Keratinocyte (primary cell): ENCODE results near the gene MPP2. TPM values are rescaled to one million over a fixed set of nuclear protein-coding genes. Genes with fewer than 3 reads are reported as not detected.

Experiments used
- DNase-seq: peaks from one replicate; pipeline ENCODE4 v3.0.0-alpha.2; 2011; ENCODE audit warnings: low read depth, missing footprints, low spot score
- FAIRE-seq: peaks from 2 replicates; lab custom pipeline; 2011; peaks lifted over from hg19 to GRCh38; lab: Jason Lieb, UNC
- H2AFZ ChIP-seq: 2 replicates; pipeline ENCODE4 v1.6.0; 2012; ENCODE audit warnings: low read length, control low read depth, inconsistent platforms; ENCODE audit not compliant: control insufficient read depth
- H3K27ac ChIP-seq: 2 replicates; pipeline ENCODE4 v1.5.1; 2011; ENCODE audit warnings: low read length; ENCODE audit not compliant: control insufficient read depth, insufficient read depth
- H3K27me3 ChIP-seq: 3 replicates; pipeline ENCODE4 v1.6.0; 2011; ENCODE audit warnings: low read length; ENCODE audit not compliant: control insufficient read depth, insufficient read depth; ENCODE audit errors: extremely low read depth
- H3K36me3 ChIP-seq, 2 experiments: 2 replicates in 1 of 2; 3 replicates in 1 of 2; pipeline ENCODE4 v1.5.1; 2011; ENCODE audit warnings: low read length in 2 of 2, mild to moderate bottlenecking in 1 of 2; ENCODE audit not compliant: control insufficient read depth in 2 of 2, insufficient read depth in 2 of 2; ENCODE audit errors: extremely low read depth in 1 of 2
- H3K4me1 ChIP-seq: 3 replicates; pipeline ENCODE4 v1.5.1; 2011; ENCODE audit warnings: low read length; ENCODE audit not compliant: control insufficient read depth, insufficient read depth; ENCODE audit errors: extremely low read depth
- H3K4me2 ChIP-seq: 3 replicates; pipeline ENCODE4 v1.6.0; 2011; ENCODE audit warnings: low read depth, low read length; ENCODE audit not compliant: control insufficient read depth, insufficient read depth; ENCODE audit errors: extremely low read depth
- H3K4me3 ChIP-seq, 3 experiments: fragments of 200-600 bp in 1 of 3; sonication (generic) in 1 of 3; 2 replicates in 2 of 3; 3 replicates in 1 of 3; pipeline ENCODE4 v1.5.1; 2011 to 2016; ENCODE audit warnings: low read length in 3 of 3, mild to moderate bottlenecking in 3 of 3, control low read depth in 2 of 3, inconsistent platforms in 1 of 3, low read depth in 1 of 3, mixed read lengths in 1 of 3, mixed run types in 1 of 3, moderate library complexity in 1 of 3; ENCODE audit not compliant: control insufficient read depth in 2 of 3, insufficient read depth in 2 of 3; ENCODE audit errors: extremely low read depth in 1 of 3
- H3K79me2 ChIP-seq: 2 replicates; pipeline ENCODE4 v1.6.0; 2012; ENCODE audit warnings: low read length; ENCODE audit not compliant: control insufficient read depth, insufficient read depth
- H3K9ac ChIP-seq: 3 replicates; pipeline ENCODE4 v1.6.0; 2011; ENCODE audit warnings: low read length; ENCODE audit not compliant: control insufficient read depth, insufficient read depth; ENCODE audit errors: extremely low read depth
- H3K9me1 ChIP-seq: 3 replicates; pipeline ENCODE4 v1.6.0; 2011; ENCODE audit warnings: low read length; ENCODE audit not compliant: control insufficient read depth, insufficient read depth; ENCODE audit errors: extremely low read depth
- H3K9me3 ChIP-seq: 2 replicates; pipeline ENCODE4 v1.5.1; 2012; ENCODE audit warnings: low read depth, low read length; ENCODE audit not compliant: control insufficient read depth
- H4K20me1 ChIP-seq: 3 replicates; pipeline ENCODE4 v1.6.0; 2011; ENCODE audit warnings: low read length; ENCODE audit not compliant: control insufficient read depth, insufficient read depth; ENCODE audit errors: extremely low read depth
- CTCF ChIP-seq, 3 experiments: IDR thresholded peaks in 1 of 3; conservative IDR thresholded peaks in 1 of 3; optimal IDR thresholded peaks in 1 of 3; 2 replicates in 2 of 3; 3 replicates in 1 of 3; pipeline versions ENCODE3 to v1.5.1; 2011; ENCODE audit warnings: low read length in 3 of 3, mild to moderate bottlenecking in 3 of 3, moderate library complexity in 2 of 3, control low read depth in 1 of 3, inconsistent platforms in 1 of 3; ENCODE audit not compliant: insufficient read depth in 2 of 3; ENCODE audit errors: extremely low read depth in 1 of 3
- EZH2 ChIP-seq: IDR thresholded peaks from one replicate; pipeline ENCODE4 v1.6.1; 2012; ENCODE audit warnings: inconsistent platforms, mild to moderate bottlenecking, low read length, moderate library complexity
- dilution Hi-C: fragments of 300-500 bp; cut with MboI; formaldehyde crosslinking; loops from one replicate; pipeline ENCODE4 v1.7.0; 2020; ENCODE audit warnings: low sequenced_read_pairs; ENCODE audit not compliant: extremely low pct_ligation_motif_present
- polyA plus RNA-seq, 5 experiments: library from polyadenylated mRNA; depleted of rRNA in 3 of 5; stranded (reverse) in 3 of 5; stranded (forward) in 1 of 5; unstranded in 1 of 5; fragments of >200 nt; gene quantifications; 1 replicate in 1 of 5; 2 replicates in 3 of 5; 3 replicates in 1 of 5; pipeline versions ENCODE4 v1.2.1 to v1.2.3, GENCODE V29; 2011 to 2012; ENCODE audit warnings: missing spikeins in 2 of 5, low read depth in 1 of 5, low replicate concordance in 1 of 5

MPP2 gene
- polyA plus RNA-seq, 1 donor (not counting 4 experiments of a cell fraction or from before 2014, with no cell fraction given): 0.12 TPM

DNA sequence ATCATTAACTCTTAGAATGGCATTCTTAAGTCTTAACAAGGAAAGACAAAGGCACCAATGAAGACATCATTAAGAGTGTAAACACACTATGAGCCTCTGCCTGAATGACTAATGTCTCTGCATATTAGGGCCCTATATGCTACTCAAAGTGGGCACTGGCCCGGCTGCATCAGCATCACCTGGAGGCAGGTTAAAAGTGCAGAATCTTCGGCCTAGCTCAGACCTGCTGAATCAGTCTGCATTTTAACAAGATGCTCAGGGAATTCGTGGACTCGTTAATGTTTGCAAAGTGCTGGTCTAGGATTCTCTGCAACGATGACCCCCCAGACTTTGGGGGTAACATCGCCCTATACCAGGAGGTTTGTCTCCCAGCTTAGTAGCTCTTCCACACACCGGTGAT, 81.1 kb downstream of the MPP2 start:
- Histone ChIP-seq H3K36me3 (peaks cover 15 to 30% of the 10 kb centered on the region in 2 experiments), H3K27me3 (no peaks in the 10 kb centered on the region), H4K20me1 (no peaks in the 10 kb centered on the region), H3K9me1 (no peaks in the 10 kb centered on the region), H2AFZ (no peak overlapping the region), H3K4me2 (no peak overlapping the region), H3K27ac (no peak overlapping the region), H3K4me3 (no peak overlapping the region), H3K9me3 (no peaks in the 10 kb centered on the region), H3K9ac (no peak overlapping the region), H3K4me1 (peaks cover 4% of the 10 kb centered on the region), H3K79me2 (no peaks in the 10 kb centered on the region)
- DNase-seq: no peak
- dilution Hi-C loops: no loop called here
- no peak for FAIRE-seq
- TF ChIP-seq EZH2 (no peak), CTCF (optimal IDR thresholded peaks at IDR 0.05 in 1 of 3, IDR thresholded peaks at IDR 0.05 in 1 of 3, conservative IDR thresholded peaks at IDR 0.05 in 1 of 3; ENCODE audit: extremely low read depth in 1 of 3, insufficient read depth in 2 of 3, low read length in 3 of 3) (no peak)

DNA sequence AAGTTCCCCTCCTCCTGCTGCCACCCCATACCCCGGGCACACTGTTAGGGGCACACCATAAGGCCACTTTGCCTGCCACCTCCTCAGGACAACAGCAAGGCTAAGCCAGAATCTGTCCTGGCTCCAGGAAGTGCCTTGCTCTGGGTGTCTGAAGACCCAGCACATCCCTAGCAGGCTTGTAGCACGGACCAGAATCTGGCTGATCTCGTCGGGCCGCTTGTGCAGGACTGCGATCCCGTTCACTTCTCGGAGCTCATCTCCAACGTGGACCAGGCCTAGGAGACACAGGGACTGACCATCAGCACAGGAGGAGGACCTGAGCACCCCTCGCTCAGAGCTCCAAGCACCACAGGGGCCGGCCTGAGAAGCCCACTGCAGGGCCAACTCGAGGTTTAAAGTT, 81.8 kb downstream of the MPP2 start:
- TF ChIP-seq CTCF (optimal IDR thresholded peaks at IDR 0.05 in 1 of 3, IDR thresholded peaks at IDR 0.05 in 1 of 3, conservative IDR thresholded peaks at IDR 0.05 in 1 of 3; ENCODE audit: extremely low read depth in 1 of 3, insufficient read depth in 2 of 3, low read length in 3 of 3) (no peak), EZH2 (no peak)
- Histone ChIP-seq H3K27me3 (no peaks in the 10 kb centered on the region), H3K9ac (no peak overlapping the region), H3K9me1 (no peaks in the 10 kb centered on the region), H3K4me3 (no peak overlapping the region), H4K20me1 (no peaks in the 10 kb centered on the region), H3K79me2 (no peaks in the 10 kb centered on the region), H3K4me1 (peaks cover 4% of the 10 kb centered on the region), H2AFZ (no peak overlapping the region), H3K4me2 (no peak overlapping the region), H3K9me3 (no peaks in the 10 kb centered on the region), H3K36me3 (peaks cover 11 to 30% of the 10 kb centered on the region in 2 experiments), H3K27ac (no peak overlapping the region)
- no peak for DNase-seq
- FAIRE-seq: no peak
- dilution Hi-C loops: no loop called here

Other genes starting within 250 kb of the MPP2 start
- 0.05 to 0.10 TPM (median 0.08 TPM) in 3 replicates for gene MEOX1, start 245.6 kb downstream of the MPP2 start, polyA plus RNA-seq
- gene SOST, start 148.7 kb downstream of the MPP2 start, polyA plus RNA-seq: 0.02 to 0.04 TPM in 2 of 3 replicates, not detected in the other
- 39.2 to 45.2 TPM (median 44.1 TPM) in 3 replicates for gene DUSP3, start 128.6 kb downstream of the MPP2 start, polyA plus RNA-seq
- gene CFAP97D1, start 127.1 kb downstream of the MPP2 start, polyA plus RNA-seq: 0.01 TPM in 1 of 3 replicates, not detected in the others
- gene MPP3, start 74.4 kb downstream of the MPP2 start, polyA plus RNA-seq: 6.5 to 7.4 TPM (median 7.0 TPM) in 3 replicates
- not detected in 3 replicates for gene CD300LG, start 60.4 kb downstream of the MPP2 start, polyA plus RNA-seq
- not detected in 3 replicates for gene PPY, start 34.9 kb upstream of the MPP2 start, polyA plus RNA-seq
- gene PYY, start 46.4 kb upstream of the MPP2 start, polyA plus RNA-seq: not detected in 3 replicates
- gene NAGS, start 97.1 kb upstream of the MPP2 start, polyA plus RNA-seq: 1.4 to 1.8 TPM (median 1.8 TPM) in 3 replicates
- 20.1 to 26.4 TPM (median 25.7 TPM) in 3 replicates for gene TMEM101, start 107.4 kb upstream of the MPP2 start, polyA plus RNA-seq
- gene LSM12, start 159.1 kb upstream of the MPP2 start, polyA plus RNA-seq: 40.1 to 74.3 TPM (median 49.5 TPM) in 3 replicates
- gene G6PC3, start 163.2 kb upstream of the MPP2 start, polyA plus RNA-seq: 28.0 to 44.2 TPM (median 37.9 TPM) in 3 replicates
- 3.0 to 11.1 TPM (median 4.5 TPM) in 3 replicates for gene HDAC5, start 216.1 kb upstream of the MPP2 start, polyA plus RNA-seq
- gene HROB, start 234.4 kb upstream of the MPP2 start, polyA plus RNA-seq: 1.3 to 4.5 TPM (median 3.4 TPM) in 3 replicates